BLaER1 treated with 17β-estradiol and CSF1 and Interleukin-3, amounts not matched to agents 10 nM and 100 nM (cell line): ENCODE results near the gene SFI1.

Experiments
- H3K27ac ChIP-seq, 11 experiments: shearing (Covaris generic); formaldehyde crosslinking; 2 replicates each; pipeline ENCODE4 v1.8.1; 2022
- H3K27me3 ChIP-seq, 11 experiments: shearing (Covaris generic); formaldehyde crosslinking; 2 replicates each; pipeline ENCODE4 v1.8.1; 2022
- H3K36me3 ChIP-seq, 11 experiments: shearing (Covaris generic); formaldehyde crosslinking; 2 replicates each; pipeline ENCODE4 v1.8.1; 2022
- H3K4me1 ChIP-seq, 10 experiments: shearing (Covaris generic); formaldehyde crosslinking; 2 replicates each; pipeline ENCODE4 v1.8.1; 2022
- H3K4me2 ChIP-seq, 11 experiments: shearing (Covaris generic); formaldehyde crosslinking; 2 replicates each; pipeline ENCODE4 v1.8.1; 2022
- H3K4me3 ChIP-seq, 10 experiments: shearing (Covaris generic); formaldehyde crosslinking; 2 replicates each; pipeline ENCODE4 v1.8.1; 2022
- H3K9ac ChIP-seq, 11 experiments: shearing (Covaris generic); formaldehyde crosslinking; 2 replicates each; pipeline ENCODE4 v1.8.1; 2022
- H3K9me3 ChIP-seq, 11 experiments: shearing (Covaris generic); formaldehyde crosslinking; replicated peaks in 1 of 11; 2 replicates each; pipeline ENCODE4 v1.8.1; 2022
- H4K20me1 ChIP-seq, 11 experiments: shearing (Covaris generic); formaldehyde crosslinking; 2 replicates each; pipeline ENCODE4 v1.8.1; 2022
- Cebpa-rat ChIP-seq, 11 experiments: shearing (Covaris generic); IDR thresholded peaks; 2 replicates each; pipeline ENCODE4 v1.8.1; 2022

SFI1 gene

GRCh38 chr22:31631436-31631835 is 135.1 kb downstream of the SFI1 start:
- H3K27me3 ChIP-seq: no peaks in the 10 kb centered on the region
- no peak for TF ChIP-seq Cebpa-rat (IDR thresholded peaks at IDR 0.05)
- peaks cover 11 to 60% (median 30%) of the 10 kb centered on the region in 11 experiments; a peak in 20 of 22 replicates for H3K36me3 ChIP-seq
- H3K9me3 ChIP-seq: no peaks in the 10 kb centered on the region
- peak overlapping the region; percentile 57 to 86 (median 76) for H3K4me3 ChIP-seq
- H4K20me1 ChIP-seq: peaks cover 56 to 99% (median 90%) of the 10 kb centered on the region in 11 experiments
- H3K27ac ChIP-seq: peak overlapping the region; percentile 88 to 99 (median 96); a peak in 21 of 22 replicates
- peak overlapping the region; percentile 79 to 95 (median 93) for H3K9ac ChIP-seq
- H3K4me2 ChIP-seq: peak overlapping the region; percentile 83 to 100 (median 97)
- peaks cover 92 to 97% (median 94%) of the 10 kb centered on the region in 10 experiments for H3K4me1 ChIP-seq

GRCh38 chr22:31635638-31636306 is 139.4 kb downstream of the SFI1 start:
- Histone ChIP-seq H3K27ac (peak overlapping the region in 4 of 11 experiments; percentile 8 to 43 (median 20); a peak in 4 of 22 replicates), H3K4me1 (peaks cover 81 to 97% (median 93%) of the 10 kb centered on the region in 10 experiments), H3K36me3 (peaks cover 0 to 25% (median 9%) of the 10 kb centered on the region in 11 experiments; a peak in 13 of 22 replicates), H3K27me3 (no peaks in the 10 kb centered on the region), H3K9ac (peak overlapping the region in 8 of 11 experiments; percentile 4 to 67 (median 28); a peak in 11 of 22 replicates), H3K4me3 (peak overlapping the region in 3 of 10 experiments; percentile 33 to 81 (median 71); a peak in 4 of 20 replicates), H3K4me2 (peak overlapping the region; percentile 4 to 97 (median 94); a peak in 19 of 22 replicates), H4K20me1 (peaks cover 32 to 61% (median 53%) of the 10 kb centered on the region in 11 experiments; a peak in 20 of 22 replicates), H3K9me3 (no peaks in the 10 kb centered on the region)
- no peak for TF ChIP-seq Cebpa-rat (IDR thresholded peaks at IDR 0.05)

GRCh38 chr22:31637447-31637890 is 141.1 kb downstream of the SFI1 start:
- no peak for TF ChIP-seq Cebpa-rat (IDR thresholded peaks at IDR 0.05)
- Histone ChIP-seq H3K9me3 (no peaks in the 10 kb centered on the region), H3K4me1 (peaks cover 77 to 91% (median 85%) of the 10 kb centered on the region in 10 experiments), H3K4me3 (peak overlapping the region; percentile 56 to 82 (median 70)), H3K4me2 (peak overlapping the region; percentile 84 to 100 (median 97)), H3K9ac (peak overlapping the region; percentile 85 to 95 (median 91)), H4K20me1 (peaks cover 30 to 47% (median 39%) of the 10 kb centered on the region in 11 experiments; a peak in 20 of 22 replicates), H3K36me3 (peaks cover 5 to 30% (median 15%) of the 10 kb centered on the region in 11 experiments; a peak in 17 of 22 replicates), H3K27ac (peak overlapping the region; percentile 71 to 98 (median 96)), H3K27me3 (no peaks in the 10 kb centered on the region)

- Histone ChIP-seq H3K27me3 (no peaks in the 10 kb centered on the region), H3K27ac (peak overlapping the region; percentile 71 to 98 (median 96)), H3K4me3 (peak overlapping the region; percentile 56 to 82 (median 70)), H3K9me3 (no peaks in the 10 kb centered on the region), H3K9ac (peak overlapping the region; percentile 85 to 95 (median 91)), H3K4me1 (peaks cover 76 to 91% (median 82%) of the 10 kb centered on the region in 10 experiments), H3K36me3 (peaks cover under 1 to 30% (median 17%) of the 10 kb centered on the region in 11 experiments; a peak in 18 of 22 replicates), H4K20me1 (peaks cover 28 to 46% (median 33%) of the 10 kb centered on the region in 11 experiments; a peak in 20 of 22 replicates), H3K4me2 (peak overlapping the region; percentile 84 to 100 (median 97))
- TF ChIP-seq Cebpa-rat (IDR thresholded peaks at IDR 0.05): no peak
Measured at GRCh38 chr22:31637891-31638618, 141.7 kb downstream of the SFI1 start.

GRCh38 chr22:31639436-31640039 is 143.2 kb downstream of the SFI1 start:
- H3K4me1 ChIP-seq: peaks cover 61 to 86% (median 73%) of the 10 kb centered on the region in 10 experiments
- peak overlapping the region; percentile 84 to 100 (median 97) for H3K4me2 ChIP-seq
- no peaks in the 10 kb centered on the region for H3K27me3 ChIP-seq
- H3K9me3 ChIP-seq: no peaks in the 10 kb centered on the region
- peak overlapping the region; percentile 85 to 95 (median 91); a peak in 20 of 22 replicates for H3K9ac ChIP-seq
- H4K20me1 ChIP-seq: peaks cover 16 to 35% (median 19%) of the 10 kb centered on the region in 11 experiments; a peak in 20 of 22 replicates
- peak overlapping the region; percentile 71 to 98 (median 96); a peak in 21 of 22 replicates for H3K27ac ChIP-seq
- peaks cover 2 to 30% (median 20%) of the 10 kb centered on the region in 11 experiments; a peak in 17 of 22 replicates for H3K36me3 ChIP-seq
- no peak for TF ChIP-seq Cebpa-rat (IDR thresholded peaks at IDR 0.05)
- peak overlapping the region; percentile 56 to 82 (median 70); a peak in 17 of 20 replicates for H3K4me3 ChIP-seq

- Histone ChIP-seq H3K36me3 (peaks cover 45 to 79% (median 69%) of the 10 kb centered on the region in 11 experiments), H3K4me2 (no peak overlapping the region), H3K9me3 (no peaks in the 10 kb centered on the region), H3K4me1 (peaks cover under 1 to 50% (median 32%) of the 10 kb centered on the region in 10 experiments), H4K20me1 (peaks cover 0 to 23% (median 0%) of the 10 kb centered on the region in 11 experiments; a peak in 5 of 22 replicates), H3K4me3 (no peak overlapping the region), H3K9ac (no peak overlapping the region), H3K27ac (no peak overlapping the region), H3K27me3 (no peaks in the 10 kb centered on the region)
- no peak for TF ChIP-seq Cebpa-rat (IDR thresholded peaks at IDR 0.05)
Measured at GRCh38 chr22:31646186-31647019, 150.1 kb downstream of the SFI1 start.

- no peak for TF ChIP-seq Cebpa-rat (IDR thresholded peaks at IDR 0.05)
- Histone ChIP-seq H3K4me3 (no peak overlapping the region), H3K36me3 (peaks cover 45 to 72% (median 64%) of the 10 kb centered on the region in 11 experiments), H3K27ac (no peak overlapping the region), H3K9me3 (no peaks in the 10 kb centered on the region), H3K27me3 (no peaks in the 10 kb centered on the region), H3K4me1 (peaks cover 0 to 50% (median 33%) of the 10 kb centered on the region in 10 experiments; a peak in 19 of 20 replicates), H3K9ac (no peak overlapping the region), H3K4me2 (no peak overlapping the region), H4K20me1 (peaks cover 0 to 23% (median 0%) of the 10 kb centered on the region in 11 experiments; a peak in 6 of 22 replicates)
Measured at GRCh38 chr22:31647066-31647465, 150.7 kb downstream of the SFI1 start.
